IMR-90 (cell line): ENCODE measurements around the gene DIPK1A. TPM values are rescaled to one million over a fixed set of nuclear protein-coding genes. Genes with fewer than 3 reads are reported as not detected.

ENCODE experiments used
- ATAC-seq: fragments of 200-7000 bp; cut with Tn5 transposase; 2 replicates; pipeline ENCODE4 v1.9.1; 2020; ENCODE audit warnings: low read depth, mild to moderate bottlenecking, moderate library complexity
- BruUV-seq: library from RNA; stranded (reverse); fragments of 400-500 nt; replicated peaks from 2 replicates; lab custom pipeline; 2021; lab: Mats Ljungman, UMichigan
- CTCF ChIA-PET: fragments of 300-600 bp; formaldehyde crosslinking; extraction: SDS; loops from one replicate; lab custom pipeline; 2021; ENCODE audit warnings: antibody characterized with exemption; lab: Yijun Ruan, JAX
- POLR2A ChIA-PET: fragments of 300-600 bp; sonication (Branson Sonifier 250); formaldehyde crosslinking; loops from one replicate; lab custom pipeline; 2022; ENCODE audit warnings: antibody characterized with exemption; ENCODE audit not compliant: unreplicated experiment; lab: Charles Lee
- DNase-seq: peaks from one replicate; pipeline ENCODE4 v3.0.0; 2013
- H2AFZ ChIP-seq: replicated peaks from 2 replicates; pipeline ENCODE3; 2013; ENCODE audit warnings: low read length, mild to moderate bottlenecking; ENCODE audit not compliant: poor library complexity
- H2AK5ac ChIP-seq: 2 replicates; pipeline ENCODE4 v1.6.1; 2013; ENCODE audit warnings: low read depth, low read length, inconsistent platforms
- H2AK9ac ChIP-seq: replicated peaks from 2 replicates; pipeline ENCODE3; 2013; ENCODE audit warnings: mild to moderate bottlenecking, low read depth, low read length, moderate library complexity; ENCODE audit not compliant: poor library complexity
- H2BK120ac ChIP-seq: 2 replicates; pipeline ENCODE4 v1.6.1; 2013; ENCODE audit warnings: low read depth, low read length, inconsistent platforms
- H2BK15ac ChIP-seq: 3 replicates; pipeline ENCODE4 v1.6.1; 2013; ENCODE audit warnings: low read depth, low read length, inconsistent platforms
- H2BK20ac ChIP-seq: 2 replicates; pipeline ENCODE4 v1.6.1; 2013; ENCODE audit warnings: low read depth, mild to moderate bottlenecking, inconsistent platforms, low read length, moderate library complexity
- H2BK5ac ChIP-seq: 2 replicates; pipeline ENCODE4 v1.6.1; 2013; ENCODE audit warnings: mild to moderate bottlenecking, low read depth, low read length, inconsistent platforms; ENCODE audit not compliant: poor library complexity, severe bottlenecking
- H3K14ac ChIP-seq: replicated peaks from 2 replicates; pipeline ENCODE4 v1.6.1; 2013; ENCODE audit warnings: low read depth, low read length, inconsistent platforms
- H3K18ac ChIP-seq: 2 replicates; pipeline ENCODE4 v1.6.1; 2013; ENCODE audit warnings: low read depth, low read length, control low read depth
- H3K23ac ChIP-seq: 2 replicates; pipeline ENCODE4 v1.6.1; 2013; ENCODE audit warnings: low read depth, low read length, inconsistent platforms
- H3K27ac ChIP-seq: 2 replicates; pipeline ENCODE4 v1.5.1; 2013; ENCODE audit warnings: mild to moderate bottlenecking, control low read depth, low read length; ENCODE audit not compliant: insufficient read depth
- H3K27me3 ChIP-seq: 2 replicates; pipeline ENCODE4 v1.6.1; 2013; ENCODE audit warnings: low read length; ENCODE audit not compliant: control insufficient read depth, insufficient read depth
- H3K36me3 ChIP-seq: 2 replicates; pipeline ENCODE4 v1.6.1; 2013; ENCODE audit warnings: low read length, mixed read lengths; ENCODE audit not compliant: control insufficient read depth, insufficient read depth
- H3K4ac ChIP-seq: 2 replicates; pipeline ENCODE4 v1.6.1; 2013; ENCODE audit warnings: low read depth, low read length, inconsistent platforms
- H3K4me1 ChIP-seq: 2 replicates; pipeline ENCODE4 v1.6.1; 2013; ENCODE audit warnings: low read length, mixed read lengths; ENCODE audit not compliant: control insufficient read depth, insufficient read depth
- H3K4me2 ChIP-seq: 2 replicates; pipeline ENCODE4 v1.6.1; 2013; ENCODE audit warnings: low read depth, mild to moderate bottlenecking, control low read depth, low read length, moderate library complexity
- H3K4me3 ChIP-seq: 2 replicates; pipeline ENCODE4 v1.5.1; 2013; ENCODE audit warnings: low read depth, mild to moderate bottlenecking, control low read depth, low read length, moderate library complexity; ENCODE audit not compliant: insufficient read depth
- H3K56ac ChIP-seq: 2 replicates; pipeline ENCODE4 v1.6.1; 2013; ENCODE audit warnings: low read length, inconsistent platforms; ENCODE audit not compliant: insufficient read depth; ENCODE audit errors: extremely low read depth
- H3K79me1 ChIP-seq, 2 experiments: 2 replicates each; pipeline ENCODE4 v1.6.1; 2013; ENCODE audit warnings: low read length in 2 of 2, inconsistent platforms in 1 of 2, low read depth in 1 of 2
- H3K9ac ChIP-seq: 2 replicates; pipeline ENCODE4 v1.6.1; 2013; ENCODE audit warnings: low read depth, low read length, control low read depth
- H3K9me1 ChIP-seq: 2 replicates; pipeline ENCODE4 v1.6.1; 2013; ENCODE audit warnings: low read length, inconsistent platforms; ENCODE audit not compliant: insufficient read depth
- H3K9me3 ChIP-seq: 2 replicates; pipeline ENCODE4 v1.6.1; 2013; ENCODE audit warnings: low read length; ENCODE audit not compliant: control insufficient read depth, insufficient read depth
- H4K20me1 ChIP-seq: 2 replicates; pipeline ENCODE4 v1.6.1; 2013; ENCODE audit warnings: low read length, inconsistent platforms; ENCODE audit not compliant: insufficient read depth
- H4K5ac ChIP-seq: 2 replicates; pipeline ENCODE4 v1.6.1; 2013; ENCODE audit warnings: mild to moderate bottlenecking, low read depth, low read length, control low read depth
- H4K8ac ChIP-seq, 2 experiments: 2 replicates each; pipeline ENCODE4 v1.6.1; 2013; ENCODE audit warnings: low read depth in 2 of 2, low read length in 2 of 2, control low read depth in 1 of 2, inconsistent platforms in 1 of 2
- H4K91ac ChIP-seq: 2 replicates; pipeline ENCODE4 v1.6.1; 2013; ENCODE audit warnings: low read depth, low read length, inconsistent platforms; ENCODE audit not compliant: insufficient read depth
- BHLHE40 ChIP-seq: fragments of 150-350 bp; IDR thresholded peaks from 2 replicates; pipeline ENCODE4 v1.6.1; 2016; ENCODE audit warnings: mild to moderate bottlenecking, low read depth, low read length
- CEBPB ChIP-seq: IDR thresholded peaks from 2 replicates; pipeline ENCODE4 v1.6.1; 2012; ENCODE audit warnings: low read depth, low read length, improper control_type of control experiment
- CHD1 ChIP-seq: IDR thresholded peaks from 2 replicates; pipeline ENCODE4 v1.6.1; 2012; ENCODE audit warnings: low read depth, low read length, improper control_type of control experiment
- POLR2A ChIP-seq: IDR thresholded peaks from 2 replicates; pipeline ENCODE4 v1.6.1; 2012; ENCODE audit warnings: mild to moderate bottlenecking, low read depth, low read length
- RFX5 ChIP-seq: IDR thresholded peaks from 2 replicates; pipeline ENCODE4 v1.8.0; 2012; ENCODE audit warnings: low read depth, mild to moderate bottlenecking, low read length, moderate library complexity
- WGBS, 2 experiments: methylation state at CpG; one replicate each; pipeline versions ENCODE4 v1.1.5 to v1.1.7; 2013; ENCODE audit warnings: missing lambda C conversion rate in 2 of 2; ENCODE audit not compliant: insufficient read length in 1 of 2; ENCODE audit errors: extremely low coverage in 2 of 2; 5-methylcytosine and 5-hydroxymethylcytosine counted together
- dilution Hi-C: fragments of 300-500 bp; cut with HindIII; formaldehyde crosslinking; loops from one replicate; pipeline ENCODE4 v1.14.3; 2018; ENCODE audit warnings: low sequenced_read_pairs; ENCODE audit not compliant: unreplicated experiment
- in situ Hi-C: fragments of 300-500 bp; cut with MboI; formaldehyde crosslinking; loops from 3 replicates; pipeline ENCODE4 v1.14.3; 2019; ENCODE audit warnings: low sequenced_read_pairs, inconsistent platforms, mixed read lengths
- intact Hi-C: fragments of 100-400 bp; cut with micrococcal nuclease; formaldehyde crosslinking; loops from 2 replicates; pipeline ENCODE4 v1.10.0; 2022
- polyA plus RNA-seq, 3 experiments: library from polyadenylated mRNA; depleted of rRNA; stranded (reverse); fragments of >200 nt; gene quantifications; 2 replicates each; pipeline ENCODE4 v1.2.3, GENCODE V29; 2012; ENCODE audit warnings: low replicate concordance in 1 of 3
- total RNA-seq: library from RNA; depleted of rRNA; stranded (reverse); fragments of >200 nt; gene quantifications from 2 replicates; pipeline ENCODE4 v1.2.3, GENCODE V29; 2012
- TF ChIP-seq, protein P1 (sequence below): fragments of 150-350 bp; IDR thresholded peaks from 2 replicates; pipeline ENCODE4 v1.6.1; 2017; ENCODE audit warnings: mild to moderate bottlenecking, antibody characterized with exemption, low read length, low read depth
- TF ChIP-seq, protein P2 (sequence below): conservative IDR thresholded peaks from 2 replicates; pipeline ENCODE4 v1.5.1; 2012; ENCODE audit warnings: mild to moderate bottlenecking, low read depth, low read length, improper control_type of control experiment

Gene DIPK1A
- total and polyA plus RNA-seq, 2 of the 4 experiments (the other 2 are of a cell fraction): 4.7 to 5.7 TPM

DNA sequence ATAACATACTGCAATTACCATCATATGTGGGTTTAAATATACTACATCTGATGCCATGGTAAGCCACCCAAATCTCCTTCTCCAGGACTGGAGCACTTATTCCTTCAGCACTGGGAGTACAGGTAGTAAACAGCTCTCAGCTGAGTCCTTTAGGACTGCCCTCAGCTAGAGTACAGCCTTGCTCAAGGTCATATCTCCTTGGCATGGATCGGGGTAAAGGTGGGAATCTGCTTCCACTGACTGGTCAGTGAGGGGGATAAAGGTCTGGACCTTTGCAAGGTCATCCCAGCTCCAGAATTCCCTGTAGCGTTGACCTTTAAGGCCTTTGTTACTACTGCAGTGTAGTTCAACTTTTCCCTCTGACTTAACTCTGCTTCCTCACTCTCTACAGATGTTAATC is 90.7 kb downstream of the DIPK1A start:
- no peak overlapping the region for H2BK120ac ChIP-seq
- H3K4me1 ChIP-seq: no peaks in the 10 kb centered on the region
- no peak overlapping the region for H3K18ac ChIP-seq
- peak overlapping the region; percentile 3 for H2AK9ac ChIP-seq
- ATAC-seq (no peak), DNase-seq (no peak)
- no peaks in the 10 kb centered on the region for H4K20me1 ChIP-seq
- no peak overlapping the region for H2AFZ ChIP-seq
- no peak overlapping the region for H3K9ac ChIP-seq
- dilution Hi-C loops (no loop called here), intact Hi-C loops (no loop called here), in situ Hi-C loops (no loop called here)
- H2BK20ac ChIP-seq: no peak overlapping the region
- H4K91ac ChIP-seq: no peak overlapping the region
- CTCF ChIA-PET: interaction anchor here (1.1 kb wide), 1 partner anchor 12 kb away, joined by 4 read pairs; no protein-coding TSS in a partner anchor
- no TSS peak for BruUV-seq
- no peaks in the 10 kb centered on the region for H3K27me3 ChIP-seq
- no peak overlapping the region for H3K14ac ChIP-seq
- no peaks in the 10 kb centered on the region for H3K79me1 ChIP-seq
- H2BK15ac ChIP-seq: no peak overlapping the region
- POLR2A ChIA-PET: no interaction called here
- H3K27ac ChIP-seq: no peak overlapping the region
- H3K4me3 ChIP-seq: no peak overlapping the region
- no peak overlapping the region for H4K5ac ChIP-seq
- H3K56ac ChIP-seq: no peak overlapping the region
- H3K9me3 ChIP-seq: peaks cover 5% of the 10 kb centered on the region
- no peak overlapping the region for H2AK5ac ChIP-seq
- no peak overlapping the region for H4K8ac ChIP-seq
- H3K23ac ChIP-seq: no peak overlapping the region
- H2BK5ac ChIP-seq: no peak overlapping the region
- H3K4ac ChIP-seq: no peak overlapping the region
- no CpG with 5 or more reads among the region's 2 CpGs for WGBS, 2 experiments
- peaks cover 2% of the 10 kb centered on the region; the same call in 1 of the 2 replicates for H3K36me3 ChIP-seq
- no peak overlapping the region for H3K4me2 ChIP-seq
- TF ChIP-seq CHD1 (no peak), BHLHE40 (no peak), CEBPB (no peak), POLR2A (no peak), RFX5 (no peak)
- TF ChIP-seq, protein P1, sequence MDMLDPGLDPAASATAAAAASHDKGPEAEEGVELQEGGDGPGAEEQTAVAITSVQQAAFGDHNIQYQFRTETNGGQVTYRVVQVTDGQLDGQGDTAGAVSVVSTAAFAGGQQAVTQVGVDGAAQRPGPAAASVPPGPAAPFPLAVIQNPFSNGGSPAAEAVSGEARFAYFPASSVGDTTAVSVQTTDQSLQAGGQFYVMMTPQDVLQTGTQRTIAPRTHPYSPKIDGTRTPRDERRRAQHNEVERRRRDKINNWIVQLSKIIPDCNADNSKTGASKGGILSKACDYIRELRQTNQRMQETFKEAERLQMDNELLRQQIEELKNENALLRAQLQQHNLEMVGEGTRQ: no peak
- TF ChIP-seq, protein P2, sequence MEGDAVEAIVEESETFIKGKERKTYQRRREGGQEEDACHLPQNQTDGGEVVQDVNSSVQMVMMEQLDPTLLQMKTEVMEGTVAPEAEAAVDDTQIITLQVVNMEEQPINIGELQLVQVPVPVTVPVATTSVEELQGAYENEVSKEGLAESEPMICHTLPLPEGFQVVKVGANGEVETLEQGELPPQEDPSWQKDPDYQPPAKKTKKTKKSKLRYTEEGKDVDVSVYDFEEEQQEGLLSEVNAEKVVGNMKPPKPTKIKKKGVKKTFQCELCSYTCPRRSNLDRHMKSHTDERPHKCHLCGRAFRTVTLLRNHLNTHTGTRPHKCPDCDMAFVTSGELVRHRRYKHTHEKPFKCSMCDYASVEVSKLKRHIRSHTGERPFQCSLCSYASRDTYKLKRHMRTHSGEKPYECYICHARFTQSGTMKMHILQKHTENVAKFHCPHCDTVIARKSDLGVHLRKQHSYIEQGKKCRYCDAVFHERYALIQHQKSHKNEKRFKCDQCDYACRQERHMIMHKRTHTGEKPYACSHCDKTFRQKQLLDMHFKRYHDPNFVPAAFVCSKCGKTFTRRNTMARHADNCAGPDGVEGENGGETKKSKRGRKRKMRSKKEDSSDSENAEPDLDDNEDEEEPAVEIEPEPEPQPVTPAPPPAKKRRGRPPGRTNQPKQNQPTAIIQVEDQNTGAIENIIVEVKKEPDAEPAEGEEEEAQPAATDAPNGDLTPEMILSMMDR: no peak
- no peaks in the 10 kb centered on the region; the same call in 1 of the 2 replicates for H3K9me1 ChIP-seq
